ENCODE data around the gene SPAG5.

DNA sequence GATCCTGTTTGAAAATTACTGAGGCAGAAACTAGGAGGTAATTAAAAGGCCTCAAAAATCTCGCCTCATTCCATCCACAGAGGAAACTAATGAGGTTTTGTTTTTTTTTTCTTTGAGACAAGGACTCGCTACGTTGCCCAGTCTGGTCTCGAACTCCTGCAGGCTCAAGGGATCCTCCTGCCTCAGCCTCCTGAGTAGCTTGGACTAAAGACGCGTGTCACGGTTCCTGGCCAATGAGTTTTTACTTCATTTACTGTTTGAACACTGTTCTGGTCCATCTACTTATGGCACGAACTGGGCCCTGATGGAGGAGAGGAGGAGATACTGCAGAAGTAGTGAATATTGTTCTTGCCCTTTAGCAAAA is 46.7 kb upstream of the SPAG5 start:
- TF ChIP-seq, protein P1, sequence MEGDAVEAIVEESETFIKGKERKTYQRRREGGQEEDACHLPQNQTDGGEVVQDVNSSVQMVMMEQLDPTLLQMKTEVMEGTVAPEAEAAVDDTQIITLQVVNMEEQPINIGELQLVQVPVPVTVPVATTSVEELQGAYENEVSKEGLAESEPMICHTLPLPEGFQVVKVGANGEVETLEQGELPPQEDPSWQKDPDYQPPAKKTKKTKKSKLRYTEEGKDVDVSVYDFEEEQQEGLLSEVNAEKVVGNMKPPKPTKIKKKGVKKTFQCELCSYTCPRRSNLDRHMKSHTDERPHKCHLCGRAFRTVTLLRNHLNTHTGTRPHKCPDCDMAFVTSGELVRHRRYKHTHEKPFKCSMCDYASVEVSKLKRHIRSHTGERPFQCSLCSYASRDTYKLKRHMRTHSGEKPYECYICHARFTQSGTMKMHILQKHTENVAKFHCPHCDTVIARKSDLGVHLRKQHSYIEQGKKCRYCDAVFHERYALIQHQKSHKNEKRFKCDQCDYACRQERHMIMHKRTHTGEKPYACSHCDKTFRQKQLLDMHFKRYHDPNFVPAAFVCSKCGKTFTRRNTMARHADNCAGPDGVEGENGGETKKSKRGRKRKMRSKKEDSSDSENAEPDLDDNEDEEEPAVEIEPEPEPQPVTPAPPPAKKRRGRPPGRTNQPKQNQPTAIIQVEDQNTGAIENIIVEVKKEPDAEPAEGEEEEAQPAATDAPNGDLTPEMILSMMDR (IDR thresholded peaks at IDR 0.05) = peak in 1 of 7 experiments; percentile 13
- TF ChIP-seq POLR2A (IDR thresholded peaks at IDR 0.05) (no peak), EP300 (IDR thresholded peaks at IDR 0.05) (no peak), POLR2AphosphoS5 (IDR thresholded peaks at IDR 0.05) (no peak)
